Caki2 (cell line): Measurements from ENCODE around the gene LIN9. TPM values are rescaled to one million over a fixed set of nuclear protein-coding genes. Genes with fewer than 3 reads are reported as not detected.
"Not testable (repeated sequence)": the region's sequence is repeated elsewhere in the genome, so short reads cannot be mapped to it uniquely, and the experiment has no call there.

Source experiments
- DNase-seq: peaks from one replicate; pipeline ENCODE4 v3.0.0-alpha.2; 2015; ENCODE audit warnings: low read depth
- in situ Hi-C: cut with HindIII; loops from 2 replicates; pipeline ENCODE4 v1.10.0; 2016; ENCODE audit warnings: low sequenced_read_pairs, low pct_unique_long_range_greater_than_20kb, mixed read lengths
- total RNA-seq: library from RNA; depleted of rRNA; stranded (reverse); fragments of >200 nt; shearing (Covaris generic); gene quantifications from 2 replicates; pipeline ENCODE4 v1.2.3, GENCODE V29; 2014; ENCODE audit warnings: low replicate concordance; rRNA removed

LIN9 gene
- total RNA-seq = 6.7 and 6.8 TPM in 2 replicates

GRCh38 chr1:226308723-226309397 lies at the start of gene LIN9:
LIN9 (minus strand) TSS chr1:226309164; CDS start chr1:226309139, 25 bp downstream.
- peak; percentile 92 for DNase-seq
- in situ Hi-C loops = no loop called here

- in situ Hi-C loops = no loop called here
- no peak for DNase-seq
These were observed 48.5 kb upstream of the LIN9 start for GRCh38 chr1:226357416-226357815.

GRCh38 chr1:226355669-226356551 lies 46.9 kb upstream of the LIN9 start:
- DNase-seq = no peak
- in situ Hi-C loops = no loop called here

- in situ Hi-C loops = no loop called here
- DNase-seq = no peak
These were observed 46.1 kb upstream of the LIN9 start for GRCh38 chr1:226355016-226355415.

GRCh38 chr1:226353698-226354525 lies 44.9 kb upstream of the LIN9 start:
- in situ Hi-C loops = no loop called here
- no peak for DNase-seq

- in situ Hi-C loops = no loop called here
- no peak for DNase-seq
These were observed 42.7 kb upstream of the LIN9 start for GRCh38 chr1:226351709-226352108.

- DNase-seq = no peak
- in situ Hi-C loops = no loop called here
These were observed 41.5 kb upstream of the LIN9 start for GRCh38 chr1:226350519-226350865.

- no peak for DNase-seq
- in situ Hi-C loops = no loop called here
These were observed 41.0 kb upstream of the LIN9 start for GRCh38 chr1:226349801-226350518.

GRCh38 chr1:226349081-226349480 lies 40.1 kb upstream of the LIN9 start:
- DNase-seq = no peak
- in situ Hi-C loops = no loop called here

GRCh38 chr1:226344441-226345259 lies 35.7 kb upstream of the LIN9 start:
- DNase-seq = no peak
- in situ Hi-C loops = no loop called here

- DNase-seq = no peak
- in situ Hi-C loops = no loop called here
These were observed 33.7 kb upstream of the LIN9 start for GRCh38 chr1:226342656-226343055.

GRCh38 chr1:226340111-226340510 lies 31.1 kb upstream of the LIN9 start:
- DNase-seq, in situ Hi-C loops: not testable (repeated sequence)

GRCh38 chr1:226337276-226337875 lies 28.4 kb upstream of the LIN9 start:
- DNase-seq = no peak
- in situ Hi-C loops = no loop called here

- in situ Hi-C loops = no loop called here
- no peak for DNase-seq
These were observed 26.7 kb upstream of the LIN9 start for GRCh38 chr1:226335661-226336060.

- in situ Hi-C loops = no loop called here
- no peak for DNase-seq
These were observed 24.0 kb upstream of the LIN9 start for GRCh38 chr1:226332947-226333346.

GRCh38 chr1:226329237-226329636 lies 20.3 kb upstream of the LIN9 start:
- no peak for DNase-seq
- in situ Hi-C loops = no loop called here

- in situ Hi-C loops = no loop called here
These were observed 18.8 kb upstream of the LIN9 start for GRCh38 chr1:226327761-226328162.

More at GRCh38 chr1:226327761-226328162, 18.8 kb upstream of the LIN9 start:
- DNase-seq = no peak
